ENCODE measurements around the gene KIAA0232. TPM values are rescaled to one million over a fixed set of nuclear protein-coding genes. Genes with fewer than 3 reads are reported as not detected.

KIAA0232 gene
- polyA plus RNA-seq, 1 donor (not counting 4 experiments of a cell fraction or from before 2014, with no cell fraction given), result 10.0 TPM

DNA sequence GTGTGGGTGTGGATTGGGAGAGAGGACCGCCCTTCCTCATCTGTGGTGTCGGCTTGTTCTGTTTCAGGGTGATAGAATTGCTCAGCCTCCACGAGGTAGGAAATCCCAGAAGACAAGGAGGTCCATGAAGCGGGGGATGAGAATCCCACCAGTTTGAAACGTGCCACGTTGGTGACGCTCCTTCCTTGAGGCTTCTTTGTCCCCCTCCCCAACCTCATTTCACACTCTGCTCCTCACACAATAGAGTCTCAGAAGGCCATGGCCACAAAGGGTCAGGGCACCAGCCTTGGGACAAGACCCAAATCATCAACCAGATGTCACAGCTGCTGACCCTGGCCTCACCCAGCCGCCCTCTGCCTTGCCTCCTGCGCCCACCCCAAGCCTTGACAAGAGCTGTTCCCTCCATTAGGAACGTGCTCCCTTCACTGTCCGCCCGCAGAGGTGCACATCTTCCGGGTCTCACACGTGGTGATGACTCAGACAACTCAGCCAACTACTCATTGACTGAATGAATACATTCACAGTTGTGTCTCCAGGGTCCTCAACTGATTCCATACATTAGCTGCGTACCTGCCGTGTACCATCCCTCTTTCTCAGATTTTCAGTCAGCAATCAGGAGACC is 48.3 kb upstream of the KIAA0232 start:
- DNase-seq (ENCODE audit: low read depth, low spot score) (no peak), FAIRE-seq (no peak)
- H3K4me2 ChIP-seq (ENCODE audit: control insufficient read depth, extremely low read depth, insufficient read depth, low read depth, low read length), result no peak overlapping the region
- no peaks in the 10 kb centered on the region for H4K20me1 ChIP-seq (ENCODE audit: control insufficient read depth, extremely low read depth, insufficient read depth, low read length)
- no peak for TF ChIP-seq CTCF (optimal IDR thresholded peaks at IDR 0.05 in 1 of 3, IDR thresholded peaks at IDR 0.05 in 1 of 3, conservative IDR thresholded peaks at IDR 0.05 in 1 of 3; ENCODE audit: extremely low read depth in 1 of 3, insufficient read depth in 2 of 3, low read length in 3 of 3)
- no peak for TF ChIP-seq EZH2 (IDR thresholded peaks at IDR 0.05; ENCODE audit: low read length)
- no peaks in the 10 kb centered on the region for H3K79me2 ChIP-seq (ENCODE audit: control insufficient read depth, insufficient read depth, low read length)
- no peaks in the 10 kb centered on the region for H3K9me3 ChIP-seq (ENCODE audit: control insufficient read depth, low read depth, low read length)
- no peaks in the 10 kb centered on the region for H3K27me3 ChIP-seq (ENCODE audit: control insufficient read depth, extremely low read depth, insufficient read depth, low read length)
- H3K9ac ChIP-seq (ENCODE audit: control insufficient read depth, extremely low read depth, insufficient read depth, low read length), result no peak overlapping the region
- H3K36me3 ChIP-seq (ENCODE audit: control insufficient read depth in 2 of 2, extremely low read depth in 1 of 2, insufficient read depth in 2 of 2, low read length in 2 of 2), result no peaks in the 10 kb centered on the region
- no peak overlapping the region for H3K27ac ChIP-seq (ENCODE audit: control insufficient read depth, insufficient read depth, low read length)
- no peak overlapping the region for H3K4me3 ChIP-seq (ENCODE audit: control insufficient read depth in 2 of 3, extremely low read depth in 1 of 3, insufficient read depth in 2 of 3, low read depth in 1 of 3, low read length in 3 of 3)
- dilution Hi-C loops (cut with MboI; ENCODE audit: extremely low pct_ligation_motif_present, low sequenced_read_pairs), result no loop called here
- H3K4me1 ChIP-seq (ENCODE audit: control insufficient read depth, extremely low read depth, insufficient read depth, low read length), result peaks cover 9% of the 10 kb centered on the region
- H3K9me1 ChIP-seq (ENCODE audit: control insufficient read depth, extremely low read depth, insufficient read depth, low read length), result no peaks in the 10 kb centered on the region
- no peak overlapping the region for H2AFZ ChIP-seq (ENCODE audit: control insufficient read depth, low read length)

DNA sequence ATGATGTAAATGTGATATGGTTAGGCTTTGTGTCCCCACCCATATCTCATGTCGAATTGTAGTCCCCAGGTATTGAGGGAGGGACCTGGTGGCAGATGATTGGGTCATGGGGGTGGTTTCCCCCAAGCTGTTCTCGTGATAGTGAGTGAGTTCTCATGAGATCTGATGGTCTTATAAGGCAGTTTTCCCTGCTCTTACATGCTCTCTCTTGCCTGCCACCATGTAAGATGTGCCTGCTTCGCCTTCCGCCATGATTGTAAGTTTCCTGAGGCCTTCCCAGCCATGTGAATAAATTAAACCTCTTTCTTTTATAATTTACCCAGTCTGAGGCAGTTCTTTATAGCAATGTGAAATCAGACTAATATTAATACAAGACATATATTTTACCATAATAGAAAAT is 42.6 kb upstream of the KIAA0232 start:
- H3K4me2 ChIP-seq (ENCODE audit: control insufficient read depth, extremely low read depth, insufficient read depth, low read depth, low read length), result no peak overlapping the region
- H3K4me1 ChIP-seq (ENCODE audit: control insufficient read depth, extremely low read depth, insufficient read depth, low read length), result no peaks in the 10 kb centered on the region
- no peak overlapping the region for H3K4me3 ChIP-seq (ENCODE audit: control insufficient read depth in 2 of 3, extremely low read depth in 1 of 3, insufficient read depth in 2 of 3, low read depth in 1 of 3, low read length in 3 of 3)
- no peaks in the 10 kb centered on the region for H3K79me2 ChIP-seq (ENCODE audit: control insufficient read depth, insufficient read depth, low read length)
- peaks cover 3% of the 10 kb centered on the region for H3K27me3 ChIP-seq (ENCODE audit: control insufficient read depth, extremely low read depth, insufficient read depth, low read length)
- H3K9ac ChIP-seq (ENCODE audit: control insufficient read depth, extremely low read depth, insufficient read depth, low read length), result no peak overlapping the region
- no peaks in the 10 kb centered on the region for H3K9me3 ChIP-seq (ENCODE audit: control insufficient read depth, low read depth, low read length)
- no peaks in the 10 kb centered on the region for H4K20me1 ChIP-seq (ENCODE audit: control insufficient read depth, extremely low read depth, insufficient read depth, low read length)
- dilution Hi-C loops (cut with MboI; ENCODE audit: extremely low pct_ligation_motif_present, low sequenced_read_pairs), result no loop called here
- TF ChIP-seq CTCF (optimal IDR thresholded peaks at IDR 0.05 in 1 of 3, IDR thresholded peaks at IDR 0.05 in 1 of 3, conservative IDR thresholded peaks at IDR 0.05 in 1 of 3; ENCODE audit: extremely low read depth in 1 of 3, insufficient read depth in 2 of 3, low read length in 3 of 3), result no peak
- TF ChIP-seq EZH2 (IDR thresholded peaks at IDR 0.05; ENCODE audit: low read length), result no peak
- H3K27ac ChIP-seq (ENCODE audit: control insufficient read depth, insufficient read depth, low read length), result no peak overlapping the region
- no peak overlapping the region for H2AFZ ChIP-seq (ENCODE audit: control insufficient read depth, low read length)
- no peaks in the 10 kb centered on the region for H3K36me3 ChIP-seq (ENCODE audit: control insufficient read depth in 2 of 2, extremely low read depth in 1 of 2, insufficient read depth in 2 of 2, low read length in 2 of 2)
- no peaks in the 10 kb centered on the region for H3K9me1 ChIP-seq (ENCODE audit: control insufficient read depth, extremely low read depth, insufficient read depth, low read length)
- no peak for DNase-seq (ENCODE audit: low read depth, low spot score)
- FAIRE-seq, result no peak

All from keratinocyte (primary cell).